Liver (tissue), 3 donors: ENCODE data around the gene TSPO2.
"Not testable (repeated sequence)": the region's sequence is repeated elsewhere in the genome, so short reads cannot be mapped to it uniquely, and the experiment has no call there.

Experiments
- GABPA ChIP-seq, 2 donors: IDR thresholded peaks in 1 of 2; conservative IDR thresholded peaks in 1 of 2; 2 replicates each; pipeline ENCODE4 v1.6.1; 2016; ENCODE audit warnings: antibody characterized with exemption in 2 of 2, mild to moderate bottlenecking in 1 of 2, moderate library complexity in 1 of 2
- RAD21 ChIP-seq, 2 donors: IDR thresholded peaks; 2 replicates each; pipeline ENCODE4 v1.6.1; 2016; ENCODE audit warnings: antibody characterized with exemption in 2 of 2, mild to moderate bottlenecking in 2 of 2
- REST ChIP-seq: IDR thresholded peaks from 2 replicates; pipeline ENCODE4 v1.6.1; 2016; ENCODE audit warnings: antibody characterized with exemption, mild to moderate bottlenecking
- SP1 ChIP-seq: IDR thresholded peaks from 2 replicates; pipeline ENCODE4 v1.6.1; 2018; ENCODE audit warnings: antibody characterized with exemption, mild to moderate bottlenecking
- TAF1 ChIP-seq: conservative IDR thresholded peaks from 2 replicates; pipeline ENCODE4 v1.6.1; 2016; ENCODE audit warnings: antibody characterized with exemption, mild to moderate bottlenecking
- TF ChIP-seq, protein P1 (sequence below): fragments of 150-350 bp; IDR thresholded peaks from 2 replicates; pipeline ENCODE4 v1.5.1; 2017; ENCODE audit warnings: improper control_type of control experiment, low read depth, low read length; ENCODE audit not compliant: missing input control
- TF ChIP-seq, protein P2 (sequence below): IDR thresholded peaks from 2 replicates; pipeline ENCODE4 v1.6.1; 2016; ENCODE audit warnings: antibody characterized with exemption
- TF ChIP-seq, protein P3 (sequence below): IDR thresholded peaks from 2 replicates; pipeline ENCODE4 v1.6.1; 2016; ENCODE audit warnings: antibody characterized with exemption
- donor health status: healthy.
- donor health status: healthy.

DNA sequence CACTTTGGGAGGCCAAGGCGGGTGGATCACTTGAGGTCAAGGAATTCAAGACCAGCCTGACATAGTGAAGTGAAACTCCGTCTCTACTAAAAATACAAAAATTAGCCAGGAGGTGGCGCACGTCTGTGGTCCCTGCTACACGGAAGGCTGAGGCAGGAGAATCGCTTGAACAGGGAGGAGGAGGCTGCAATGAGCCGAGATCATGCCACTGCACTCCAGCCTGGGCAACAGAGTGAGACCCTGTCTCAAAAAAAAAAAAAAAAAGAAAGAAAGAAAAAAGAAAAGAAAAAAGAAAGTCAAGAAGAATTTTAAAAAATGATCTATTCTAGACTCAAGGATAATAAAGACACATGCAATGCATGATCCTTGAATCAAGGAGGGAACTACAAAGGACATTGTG, 36.0 kb upstream of the TSPO2 start:
- TF ChIP-seq, protein P1, sequence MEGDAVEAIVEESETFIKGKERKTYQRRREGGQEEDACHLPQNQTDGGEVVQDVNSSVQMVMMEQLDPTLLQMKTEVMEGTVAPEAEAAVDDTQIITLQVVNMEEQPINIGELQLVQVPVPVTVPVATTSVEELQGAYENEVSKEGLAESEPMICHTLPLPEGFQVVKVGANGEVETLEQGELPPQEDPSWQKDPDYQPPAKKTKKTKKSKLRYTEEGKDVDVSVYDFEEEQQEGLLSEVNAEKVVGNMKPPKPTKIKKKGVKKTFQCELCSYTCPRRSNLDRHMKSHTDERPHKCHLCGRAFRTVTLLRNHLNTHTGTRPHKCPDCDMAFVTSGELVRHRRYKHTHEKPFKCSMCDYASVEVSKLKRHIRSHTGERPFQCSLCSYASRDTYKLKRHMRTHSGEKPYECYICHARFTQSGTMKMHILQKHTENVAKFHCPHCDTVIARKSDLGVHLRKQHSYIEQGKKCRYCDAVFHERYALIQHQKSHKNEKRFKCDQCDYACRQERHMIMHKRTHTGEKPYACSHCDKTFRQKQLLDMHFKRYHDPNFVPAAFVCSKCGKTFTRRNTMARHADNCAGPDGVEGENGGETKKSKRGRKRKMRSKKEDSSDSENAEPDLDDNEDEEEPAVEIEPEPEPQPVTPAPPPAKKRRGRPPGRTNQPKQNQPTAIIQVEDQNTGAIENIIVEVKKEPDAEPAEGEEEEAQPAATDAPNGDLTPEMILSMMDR, result peak; percentile 55
- TF ChIP-seq, protein P2, sequence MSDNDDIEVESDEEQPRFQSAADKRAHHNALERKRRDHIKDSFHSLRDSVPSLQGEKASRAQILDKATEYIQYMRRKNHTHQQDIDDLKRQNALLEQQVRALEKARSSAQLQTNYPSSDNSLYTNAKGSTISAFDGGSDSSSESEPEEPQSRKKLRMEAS, result not testable (repeated sequence)
- TF ChIP-seq RAD21 (IDR thresholded peaks at IDR 0.05), result peak; percentile 76 to 84
- TF ChIP-seq GABPA (IDR thresholded peaks at IDR 0.05 in 1 of 2, conservative IDR thresholded peaks at IDR 0.05 in 1 of 2); REST; SP1; TAF1: not testable (repeated sequence)
- TF ChIP-seq, protein P3, sequence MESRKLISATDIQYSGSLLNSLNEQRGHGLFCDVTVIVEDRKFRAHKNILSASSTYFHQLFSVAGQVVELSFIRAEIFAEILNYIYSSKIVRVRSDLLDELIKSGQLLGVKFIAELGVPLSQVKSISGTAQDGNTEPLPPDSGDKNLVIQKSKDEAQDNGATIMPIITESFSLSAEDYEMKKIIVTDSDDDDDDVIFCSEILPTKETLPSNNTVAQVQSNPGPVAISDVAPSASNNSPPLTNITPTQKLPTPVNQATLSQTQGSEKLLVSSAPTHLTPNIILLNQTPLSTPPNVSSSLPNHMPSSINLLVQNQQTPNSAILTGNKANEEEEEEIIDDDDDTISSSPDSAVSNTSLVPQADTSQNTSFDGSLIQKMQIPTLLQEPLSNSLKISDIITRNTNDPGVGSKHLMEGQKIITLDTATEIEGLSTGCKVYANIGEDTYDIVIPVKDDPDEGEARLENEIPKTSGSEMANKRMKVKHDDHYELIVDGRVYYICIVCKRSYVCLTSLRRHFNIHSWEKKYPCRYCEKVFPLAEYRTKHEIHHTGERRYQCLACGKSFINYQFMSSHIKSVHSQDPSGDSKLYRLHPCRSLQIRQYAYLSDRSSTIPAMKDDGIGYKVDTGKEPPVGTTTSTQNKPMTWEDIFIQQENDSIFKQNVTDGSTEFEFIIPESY, result not testable (repeated sequence)
